NT2/D1 (cell line): Measurements from ENCODE around the gene SLC12A1.
A peak's percentile ranks its signal among the peaks of the same experiment; 100 is the strongest.

Source experiments
- DNase-seq: peaks from one replicate; pipeline ENCODE4 v3.0.0-alpha.2; 2011; ENCODE audit warnings: low read depth, low spot score
- H3K27me3 ChIP-seq: 2 replicates; pipeline ENCODE4 v1.6.0; 2011; ENCODE audit warnings: mild to moderate bottlenecking; ENCODE audit not compliant: insufficient read length, insufficient read depth
- H3K36me3 ChIP-seq: 2 replicates; pipeline ENCODE4 v1.6.1; 2011; ENCODE audit warnings: mild to moderate bottlenecking, low read length, mixed read lengths; ENCODE audit not compliant: insufficient read depth, insufficient read length
- H3K4me1 ChIP-seq: 2 replicates; pipeline ENCODE4 v1.5.1; 2011; ENCODE audit not compliant: insufficient read depth, insufficient read length
- H3K4me3 ChIP-seq: 2 replicates; pipeline ENCODE4 v1.5.1; 2011; ENCODE audit warnings: low read depth; ENCODE audit not compliant: insufficient read length
- H3K9ac ChIP-seq: 2 replicates; pipeline ENCODE4 v1.6.0; 2011; ENCODE audit warnings: low read depth; ENCODE audit not compliant: insufficient read length
- H3K9me3 ChIP-seq: 2 replicates; pipeline ENCODE4 v1.5.1; 2011; ENCODE audit warnings: mild to moderate bottlenecking, low read length; ENCODE audit not compliant: insufficient read depth
- SUZ12 ChIP-seq: IDR thresholded peaks from 2 replicates; pipeline ENCODE4 v1.6.1; 2011; ENCODE audit not compliant: insufficient read length, insufficient read depth; ENCODE audit errors: extremely low read depth
- YY1 ChIP-seq: IDR thresholded peaks from 2 replicates; pipeline ENCODE4 v1.6.1; 2011; ENCODE audit not compliant: insufficient read length, insufficient read depth
- ZNF274 ChIP-seq: IDR thresholded peaks from 2 replicates; pipeline ENCODE4 v1.6.1; 2011; ENCODE audit warnings: mild to moderate bottlenecking, low read depth, low read length

The SLC12A1 gene

GRCh38 chr15:48283396-48284145 lies 77.5 kb downstream of the SLC12A1 start:
- Histone ChIP-seq H3K27me3 (no peaks in the 10 kb centered on the region), H3K4me3 (no peak overlapping the region), H3K4me1 (no peaks in the 10 kb centered on the region), H3K9ac (no peak overlapping the region), H3K9me3 (no peaks in the 10 kb centered on the region), H3K36me3 (no peaks in the 10 kb centered on the region)
- DNase-seq = no peak
- no peak for TF ChIP-seq YY1
- no peak for TF ChIP-seq ZNF274
- TF ChIP-seq SUZ12 = no peak

GRCh38 chr15:48285329-48286214 lies 79.5 kb downstream of the SLC12A1 start:
- TF ChIP-seq SUZ12 (no peak), ZNF274 (no peak), YY1 (no peak)

GRCh38 chr15:48289628-48290027 lies 83.5 kb downstream of the SLC12A1 start:
- Histone ChIP-seq H3K9ac (no peak overlapping the region), H3K36me3 (no peaks in the 10 kb centered on the region), H3K4me1 (no peaks in the 10 kb centered on the region), H3K9me3 (no peaks in the 10 kb centered on the region), H3K27me3 (no peaks in the 10 kb centered on the region), H3K4me3 (no peak overlapping the region)
- no peak for DNase-seq
- TF ChIP-seq SUZ12 = no peak
- TF ChIP-seq YY1 = no peak

More at GRCh38 chr15:48285329-48286214, 79.5 kb downstream of the SLC12A1 start:
- no peaks in the 10 kb centered on the region for H3K27me3 ChIP-seq
- H3K36me3 ChIP-seq = no peaks in the 10 kb centered on the region
- H3K9ac ChIP-seq = peak overlapping the region; percentile 36
- H3K9me3 ChIP-seq = no peaks in the 10 kb centered on the region
- no peaks in the 10 kb centered on the region for H3K4me1 ChIP-seq
- DNase-seq = peak; percentile 74
- no peak overlapping the region for H3K4me3 ChIP-seq

- H3K9me3 ChIP-seq = no peaks in the 10 kb centered on the region
- no peak for TF ChIP-seq SUZ12
- TF ChIP-seq YY1 = no peak
- no peak for TF ChIP-seq ZNF274
- no peak for DNase-seq
Measured at GRCh38 chr15:48292458-48292857, 86.4 kb downstream of the SLC12A1 start.

GRCh38 chr15:48297668-48298067 lies 91.6 kb downstream of the SLC12A1 start:
- H3K4me3 ChIP-seq = no peak overlapping the region

More at GRCh38 chr15:48292458-48292857, 86.4 kb downstream of the SLC12A1 start:
- Histone ChIP-seq H3K9ac (no peak overlapping the region), H3K4me3 (no peak overlapping the region), H3K27me3 (no peaks in the 10 kb centered on the region), H3K4me1 (no peaks in the 10 kb centered on the region), H3K36me3 (no peaks in the 10 kb centered on the region)

GRCh38 chr15:48298914-48299313 lies 92.8 kb downstream of the SLC12A1 start:
- no peaks in the 10 kb centered on the region for H3K4me1 ChIP-seq
- no peaks in the 10 kb centered on the region for H3K27me3 ChIP-seq
- TF ChIP-seq YY1 = no peak
- H3K9me3 ChIP-seq = no peaks in the 10 kb centered on the region
- H3K9ac ChIP-seq = no peak overlapping the region
- no peak for DNase-seq
- no peaks in the 10 kb centered on the region for H3K36me3 ChIP-seq
- no peak overlapping the region for H3K4me3 ChIP-seq

More at GRCh38 chr15:48297668-48298067, 91.6 kb downstream of the SLC12A1 start:
- TF ChIP-seq SUZ12 = no peak
- no peak for TF ChIP-seq YY1
- TF ChIP-seq ZNF274 = no peak
- DNase-seq = no peak
- no peaks in the 10 kb centered on the region for H3K4me1 ChIP-seq
- H3K9me3 ChIP-seq = no peaks in the 10 kb centered on the region
- no peak overlapping the region for H3K9ac ChIP-seq
- no peaks in the 10 kb centered on the region for H3K36me3 ChIP-seq
- no peaks in the 10 kb centered on the region for H3K27me3 ChIP-seq

- DNase-seq = no peak
- no peak overlapping the region for H3K4me3 ChIP-seq
Measured at GRCh38 chr15:48300038-48300437, 93.9 kb downstream of the SLC12A1 start.

More at GRCh38 chr15:48300038-48300437, 93.9 kb downstream of the SLC12A1 start:
- no peaks in the 10 kb centered on the region for H3K9me3 ChIP-seq
- TF ChIP-seq ZNF274 (no peak), SUZ12 (no peak)
- no peaks in the 10 kb centered on the region for H3K27me3 ChIP-seq
- no peak overlapping the region for H3K9ac ChIP-seq
- no peaks in the 10 kb centered on the region for H3K36me3 ChIP-seq
- no peaks in the 10 kb centered on the region for H3K4me1 ChIP-seq
